Activated naive CD4-positive, alpha-beta T cell (primary cell): ENCODE results near the gene CNTNAP5.

Experiments
- DNase-seq, 4 experiments: peaks; one replicate each; lab custom pipeline; 2025; lab: John Stamatoyannopoulos, UW

The CNTNAP5 gene

DNA sequence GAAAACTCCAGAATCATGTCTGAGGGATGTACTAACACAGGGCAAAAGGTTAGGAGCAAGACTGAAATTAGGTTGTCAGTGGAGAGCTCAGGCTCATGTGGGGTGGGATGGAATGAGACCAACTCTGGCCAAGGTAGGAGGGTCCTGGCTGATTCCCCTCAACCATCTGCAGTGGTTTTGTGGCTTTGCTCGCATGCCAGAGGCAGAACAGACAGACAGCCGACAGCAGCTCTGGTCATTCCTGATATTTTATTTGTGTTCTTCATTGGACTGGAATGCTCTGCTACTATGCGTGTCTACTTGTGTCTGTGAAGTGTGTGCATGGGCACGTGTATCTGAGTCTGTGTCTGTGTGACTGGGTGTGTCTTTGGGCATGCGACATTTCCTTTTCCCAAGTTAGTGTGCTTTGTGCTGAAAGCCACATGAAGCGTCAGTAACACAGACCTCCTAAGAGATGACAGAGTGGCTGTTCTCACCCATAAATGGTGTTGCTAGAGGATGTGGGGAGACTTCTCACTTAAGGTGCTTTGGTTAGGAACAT, 239.5 kb downstream of the CNTNAP5 start:
- no peak for DNase-seq

GRCh38 chr2:124267794-124268193, 242.7 kb downstream of the CNTNAP5 start:
- no peak for DNase-seq

DNA sequence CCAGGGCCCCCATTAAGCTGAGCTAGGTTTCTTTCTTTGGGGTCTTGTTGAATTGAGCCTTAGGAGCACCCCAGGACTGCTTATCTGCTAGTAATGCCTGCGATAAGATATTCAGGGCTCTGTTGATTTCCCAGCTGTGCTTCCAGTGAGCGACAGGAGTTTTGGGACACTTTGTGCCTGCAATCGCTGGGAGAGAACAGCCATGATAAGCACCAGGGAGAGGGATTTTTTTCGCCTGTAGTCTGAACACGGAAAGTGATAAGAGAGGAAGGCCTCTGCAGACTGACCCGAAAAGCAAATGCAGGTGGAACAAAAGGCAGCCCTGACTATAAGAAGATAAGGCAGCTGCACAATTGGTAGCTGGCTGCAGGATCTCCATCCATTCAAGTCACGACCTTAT, 244.3 kb downstream of the CNTNAP5 start:
- DNase-seq = no peak

GRCh38 chr2:124272261-124272841, 247.3 kb downstream of the CNTNAP5 start:
- DNase-seq = no peak

- DNase-seq = no peak
Observed at GRCh38 chr2:124281541-124281940, 256.5 kb downstream of the CNTNAP5 start.

GRCh38 chr2:124283096-124283495, 258.0 kb downstream of the CNTNAP5 start:
- DNase-seq = no peak

DNA sequence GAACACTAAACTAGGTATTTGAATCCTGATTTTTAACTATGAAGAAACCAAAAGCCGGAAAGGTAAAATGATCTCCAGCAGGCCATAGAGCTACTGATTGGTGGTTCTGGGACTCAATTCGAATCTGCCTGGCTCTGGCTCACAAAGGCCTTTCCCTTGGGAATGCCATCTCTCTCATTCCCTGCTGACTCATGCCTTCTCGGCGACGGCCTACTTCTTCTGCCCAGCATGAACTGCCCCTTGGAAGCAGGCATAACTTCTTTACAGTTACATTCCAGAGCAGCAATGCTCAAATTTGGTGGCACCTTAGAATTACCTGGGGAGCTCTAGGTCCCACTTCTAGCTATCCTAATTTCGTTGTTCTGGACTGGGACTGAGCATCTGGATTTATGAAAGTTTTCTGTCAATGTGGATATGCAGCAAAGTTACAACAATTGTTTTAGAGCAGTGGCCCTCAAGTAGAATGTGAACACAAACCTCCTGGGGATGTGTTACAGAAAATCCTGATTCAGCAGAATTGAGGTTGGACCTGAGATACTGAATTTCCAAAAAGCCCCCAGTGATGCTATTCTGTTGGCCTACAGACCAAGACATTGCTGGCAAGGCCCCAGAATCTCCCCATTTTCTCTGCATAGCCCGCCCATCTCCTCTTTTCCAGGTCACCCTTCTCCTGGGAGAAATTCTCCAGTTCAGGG, 261.1 kb downstream of the CNTNAP5 start:
- no peak for DNase-seq

DNA sequence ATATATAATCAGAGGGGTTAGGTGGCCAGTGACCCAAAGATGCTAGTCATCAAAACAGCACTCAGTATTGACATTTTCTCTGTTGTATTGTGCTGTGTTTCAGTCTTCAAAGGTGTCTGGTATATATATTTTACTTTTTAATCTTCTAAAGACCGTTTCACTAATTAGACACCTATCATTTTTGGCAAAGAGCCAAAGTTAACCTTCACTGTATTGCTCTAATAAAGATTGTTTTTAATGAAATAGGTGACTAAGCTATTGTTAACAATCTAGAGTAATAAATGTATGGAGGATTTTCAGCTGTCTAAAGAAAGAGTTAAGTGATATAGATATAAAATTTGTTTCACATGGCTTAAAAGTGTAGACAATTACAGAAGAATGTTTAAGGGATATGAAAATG, 264.0 kb downstream of the CNTNAP5 start:
- DNase-seq = no peak

DNA sequence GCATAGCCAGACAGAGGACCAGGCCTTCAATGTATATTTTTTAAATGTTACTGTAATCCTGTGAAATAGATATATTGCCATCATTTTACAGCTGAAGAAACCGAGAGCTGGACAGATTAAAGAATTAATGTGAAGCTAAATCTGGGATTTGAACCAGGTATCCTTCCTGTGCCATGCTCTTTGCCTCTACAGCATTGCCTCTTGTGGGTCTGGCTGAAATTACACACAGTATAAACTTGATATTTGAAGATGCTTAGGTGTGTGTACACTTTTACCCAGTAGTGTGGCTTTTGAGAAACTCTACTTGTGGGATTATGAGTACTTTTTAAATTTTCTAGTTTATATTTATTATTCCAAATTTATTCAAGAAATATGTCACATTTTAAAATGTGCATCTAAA, 264.5 kb downstream of the CNTNAP5 start:
- DNase-seq = no peak

GRCh38 chr2:124296470-124296869, 271.4 kb downstream of the CNTNAP5 start:
- no peak for DNase-seq

DNA sequence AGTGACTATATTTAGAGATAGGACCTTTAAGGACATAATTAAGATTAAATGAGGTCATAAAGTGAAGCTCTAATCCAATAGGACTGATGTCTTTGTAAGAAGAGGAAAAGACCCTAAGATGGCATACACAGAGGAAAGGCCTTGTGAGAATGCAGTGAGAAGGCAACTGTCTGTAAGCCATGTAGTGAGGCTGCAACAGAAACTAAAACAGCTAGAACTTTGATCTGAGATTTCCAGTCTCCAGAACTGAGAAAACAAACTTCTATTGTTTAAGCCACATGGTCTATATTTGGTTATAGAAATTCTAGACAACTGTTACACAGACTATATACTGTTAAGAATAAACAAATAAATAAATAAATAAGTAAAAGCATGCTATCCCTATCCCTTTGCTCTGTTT, 276.8 kb downstream of the CNTNAP5 start:
- DNase-seq = no peak

DNA sequence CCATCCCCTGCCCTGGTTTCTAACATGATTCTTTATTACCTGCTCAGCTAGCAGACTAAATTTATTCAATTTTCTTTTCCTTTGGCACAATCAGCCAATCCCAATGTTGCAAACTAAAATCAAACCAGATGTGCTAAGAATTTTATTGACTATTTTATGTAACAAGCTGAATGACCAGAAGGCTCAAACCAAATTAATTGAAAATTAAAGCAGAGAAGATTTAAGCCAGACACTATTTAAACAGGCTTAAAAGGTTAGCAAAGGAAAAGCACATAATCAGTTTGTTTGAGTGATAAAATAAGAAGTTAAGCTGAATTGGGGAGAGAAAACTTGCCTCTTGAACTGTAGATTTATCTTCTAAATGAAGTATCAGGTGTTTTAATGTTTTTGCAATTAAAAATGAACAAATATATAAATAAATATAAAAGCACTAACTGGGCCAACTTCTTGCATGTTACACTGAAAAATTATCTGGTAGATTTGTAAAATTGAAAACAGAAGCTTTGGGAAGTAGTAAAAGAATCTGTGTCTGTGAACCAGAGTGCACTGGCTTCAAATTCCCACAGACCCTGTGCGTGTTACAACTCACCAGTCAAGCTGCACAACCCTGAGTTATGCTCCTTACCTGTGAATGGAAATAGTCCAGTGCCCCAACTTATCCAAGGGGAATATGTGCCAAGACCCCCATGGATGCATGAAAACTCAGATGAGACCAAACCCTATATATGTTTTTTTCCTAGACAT, 283.4 kb downstream of the CNTNAP5 start:
- no peak for DNase-seq

DNA sequence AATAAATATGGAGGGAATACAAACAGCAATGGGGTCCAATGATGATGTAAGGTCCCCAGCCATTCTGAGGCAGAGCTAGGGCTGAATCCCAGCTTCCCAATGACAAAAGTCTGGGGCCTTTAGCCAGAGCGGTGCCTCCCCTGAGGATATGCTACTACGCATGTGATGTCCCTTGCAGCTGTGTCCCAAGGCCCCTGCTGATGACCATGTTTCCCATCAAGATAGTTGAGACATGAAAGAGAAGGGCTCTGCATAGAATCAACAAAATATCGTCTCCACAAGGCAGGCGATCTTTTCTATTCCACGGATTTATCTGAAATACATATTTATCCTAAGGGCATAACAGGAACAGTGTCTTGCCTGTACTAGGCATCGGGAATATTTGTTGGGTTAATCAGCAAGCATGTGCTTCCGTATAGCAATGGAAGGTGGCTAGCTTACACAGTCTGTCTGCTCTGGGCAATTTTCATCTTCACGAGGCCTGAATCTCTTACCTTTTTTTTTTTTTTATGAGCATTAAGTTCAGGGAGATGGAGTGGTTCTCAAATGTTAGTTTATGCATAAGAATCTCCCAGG, 284.6 kb downstream of the CNTNAP5 start:
- DNase-seq = no peak

- no peak for DNase-seq
Observed at GRCh38 chr2:124310671-124311070, 285.6 kb downstream of the CNTNAP5 start.

DNA sequence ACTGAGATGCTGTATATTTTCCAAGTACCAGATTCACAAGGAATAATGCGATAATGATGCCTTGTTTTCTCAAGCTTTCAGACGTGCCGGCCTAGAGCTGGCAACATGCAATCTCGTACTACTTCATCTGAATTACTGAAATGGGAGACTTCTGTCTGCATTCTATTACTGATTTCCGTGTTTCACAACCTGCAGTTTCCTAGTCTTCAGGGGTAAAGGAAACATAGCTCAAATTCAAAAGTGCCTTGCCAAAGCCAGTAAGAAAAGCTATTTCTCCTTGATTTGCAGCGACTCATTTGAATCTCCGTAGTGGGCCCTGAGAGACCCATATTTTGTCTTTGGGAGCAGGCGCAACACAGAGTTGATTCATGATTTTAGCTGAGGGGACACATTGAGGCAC, 289.0 kb downstream of the CNTNAP5 start:
- no peak for DNase-seq

DNA sequence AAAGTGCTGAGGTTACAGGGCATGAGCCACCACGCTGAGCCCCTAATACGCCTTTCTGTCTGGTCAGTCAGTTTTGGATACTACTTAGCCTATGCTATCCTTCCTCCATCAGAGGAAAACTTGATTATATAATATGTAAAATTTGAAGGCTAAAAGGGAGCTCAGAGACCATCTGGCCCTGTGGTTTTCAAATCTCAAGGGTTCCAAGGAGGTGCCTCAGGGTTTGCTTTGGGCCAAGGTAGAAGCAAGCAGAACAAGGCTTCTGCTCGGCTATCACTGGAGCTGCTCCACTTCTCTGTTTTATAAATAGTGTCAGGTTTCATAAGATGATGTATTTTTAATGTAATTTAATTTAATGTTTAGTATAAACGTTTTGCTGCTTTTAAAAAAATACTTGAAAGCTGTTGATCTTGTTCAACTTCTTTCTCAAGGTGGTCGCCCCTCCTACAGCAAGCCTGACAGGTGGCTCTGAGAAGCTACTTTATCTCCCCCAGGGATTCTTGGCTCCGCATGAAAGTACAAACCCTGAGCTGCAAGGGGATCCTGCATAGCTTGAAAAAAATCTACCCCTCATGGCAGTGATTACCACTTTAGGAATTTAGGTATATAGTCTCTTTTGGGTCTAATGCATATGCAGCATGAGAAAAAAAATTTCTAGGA, 290.3 kb downstream of the CNTNAP5 start:
- no peak for DNase-seq

- no peak for DNase-seq
Observed at GRCh38 chr2:124316133-124316532, 291.0 kb downstream of the CNTNAP5 start.

GRCh38 chr2:124316881-124317605, 292.0 kb downstream of the CNTNAP5 start:
- no peak for DNase-seq

DNA sequence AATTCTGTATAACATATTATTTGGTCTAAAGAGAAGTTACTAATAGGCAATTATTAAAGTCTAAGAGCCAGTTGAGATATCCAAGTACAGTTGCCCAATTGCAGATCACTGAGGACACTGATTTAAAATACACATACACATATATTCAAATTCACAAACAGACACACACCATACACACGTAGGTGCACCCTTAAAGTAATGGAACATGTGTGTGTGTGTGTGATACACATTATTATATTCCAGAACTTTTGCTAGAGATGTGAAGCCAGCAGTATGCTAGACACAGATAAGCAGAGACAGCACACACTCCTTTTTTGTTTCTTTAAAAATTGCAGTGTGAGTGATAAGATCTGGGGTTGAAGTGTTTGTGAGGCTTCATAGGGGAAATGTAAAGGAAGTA, 292.5 kb downstream of the CNTNAP5 start:
- no peak for DNase-seq

DNA sequence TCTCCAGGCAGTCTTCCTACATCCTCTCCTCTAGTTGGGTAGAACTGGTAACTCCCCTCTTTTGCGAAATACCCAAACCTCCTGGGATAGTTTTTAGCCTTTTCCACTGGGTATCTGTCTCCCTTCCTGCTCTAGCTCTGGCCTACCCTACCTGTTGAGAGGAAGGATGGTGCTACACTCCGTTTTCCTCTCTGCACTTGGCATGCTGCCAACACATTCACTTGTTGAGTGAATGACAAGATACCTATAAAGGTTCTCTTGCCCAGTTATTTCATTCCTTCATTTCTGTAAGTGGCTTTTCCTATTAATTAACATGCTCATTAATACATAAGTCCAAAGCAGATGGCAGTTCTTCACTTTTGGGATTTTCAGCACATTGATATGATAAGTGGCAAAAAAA, 293.8 kb downstream of the CNTNAP5 start:
- no peak for DNase-seq

DNA sequence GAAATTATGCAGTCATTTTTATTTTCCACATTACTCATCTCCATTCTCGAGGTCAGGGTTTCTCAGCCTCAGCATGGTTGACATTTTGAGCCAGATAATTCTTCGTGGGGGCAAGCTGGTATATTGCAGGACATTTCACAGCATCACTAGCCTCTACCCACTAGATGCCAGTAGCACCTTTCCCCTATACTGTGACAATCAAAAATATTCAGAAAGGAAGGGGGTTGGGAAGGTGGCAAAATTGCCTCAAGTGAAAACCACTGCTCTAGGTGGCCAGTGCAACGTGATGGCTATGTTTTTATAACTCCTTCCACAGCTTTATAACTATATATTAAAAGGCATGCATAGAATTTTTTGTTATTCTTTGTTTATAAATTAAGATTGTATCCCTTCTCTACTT, 294.5 kb downstream of the CNTNAP5 start:
- no peak for DNase-seq
